Mucosa of stomach (tissue), 1 donor: Measurements from ENCODE around the gene MYO9B.

Experiments used
- H3K27me3 ChIP-seq: one replicate; pipeline ENCODE4 v1.7.0; 2013; ENCODE audit warnings: mild to moderate bottlenecking, low read length; ENCODE audit not compliant: control insufficient read depth, insufficient read depth
- H3K36me3 ChIP-seq: one replicate; pipeline ENCODE4 v1.7.0; 2013; ENCODE audit warnings: low read length; ENCODE audit not compliant: control insufficient read depth, insufficient read depth
- H3K4me1 ChIP-seq: one replicate; pipeline ENCODE4 v1.7.0; 2013; ENCODE audit warnings: mild to moderate bottlenecking, low read length; ENCODE audit not compliant: control insufficient read depth, insufficient read depth
- H3K4me3 ChIP-seq: one replicate; pipeline ENCODE4 v1.7.0; 2013; ENCODE audit warnings: low read length
- H3K9ac ChIP-seq: one replicate; pipeline ENCODE4 v1.7.0; 2013; ENCODE audit warnings: mild to moderate bottlenecking, low read length, moderate library complexity
- H3K9me3 ChIP-seq: one replicate; pipeline ENCODE4 v1.7.0; 2013; ENCODE audit warnings: mild to moderate bottlenecking, low read length, moderate library complexity; ENCODE audit not compliant: control insufficient read depth
- donor health status: Pancreatic carcinoma.

The MYO9B gene

DNA sequence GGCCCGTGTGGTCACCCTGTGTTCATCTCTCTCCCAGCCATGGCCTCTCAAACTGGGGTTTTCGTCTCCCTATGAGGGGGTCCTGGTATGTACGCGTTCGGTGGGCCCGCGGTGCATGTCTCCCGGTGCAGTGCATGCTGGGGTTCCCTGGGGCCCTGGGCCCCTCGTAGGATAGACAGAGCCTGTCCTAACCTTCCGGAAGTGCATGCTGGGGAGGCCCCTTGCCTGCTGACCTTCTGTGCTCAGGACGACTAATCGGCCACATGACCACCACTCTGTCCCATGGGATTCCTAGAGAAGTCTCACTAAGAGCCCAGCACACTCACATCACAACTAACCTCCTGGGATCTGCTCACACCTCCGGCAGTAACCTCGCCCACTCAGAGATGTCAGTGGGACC is 134.7 kb downstream of the MYO9B start:
- Histone ChIP-seq H3K9me3 (no peaks in the 10 kb centered on the region), H3K4me3 (no peak overlapping the region), H3K27me3 (no peaks in the 10 kb centered on the region), H3K4me1 (peaks cover 16% of the 10 kb centered on the region), H3K9ac (no peak overlapping the region), H3K36me3 (peaks cover 5% of the 10 kb centered on the region)

DNA sequence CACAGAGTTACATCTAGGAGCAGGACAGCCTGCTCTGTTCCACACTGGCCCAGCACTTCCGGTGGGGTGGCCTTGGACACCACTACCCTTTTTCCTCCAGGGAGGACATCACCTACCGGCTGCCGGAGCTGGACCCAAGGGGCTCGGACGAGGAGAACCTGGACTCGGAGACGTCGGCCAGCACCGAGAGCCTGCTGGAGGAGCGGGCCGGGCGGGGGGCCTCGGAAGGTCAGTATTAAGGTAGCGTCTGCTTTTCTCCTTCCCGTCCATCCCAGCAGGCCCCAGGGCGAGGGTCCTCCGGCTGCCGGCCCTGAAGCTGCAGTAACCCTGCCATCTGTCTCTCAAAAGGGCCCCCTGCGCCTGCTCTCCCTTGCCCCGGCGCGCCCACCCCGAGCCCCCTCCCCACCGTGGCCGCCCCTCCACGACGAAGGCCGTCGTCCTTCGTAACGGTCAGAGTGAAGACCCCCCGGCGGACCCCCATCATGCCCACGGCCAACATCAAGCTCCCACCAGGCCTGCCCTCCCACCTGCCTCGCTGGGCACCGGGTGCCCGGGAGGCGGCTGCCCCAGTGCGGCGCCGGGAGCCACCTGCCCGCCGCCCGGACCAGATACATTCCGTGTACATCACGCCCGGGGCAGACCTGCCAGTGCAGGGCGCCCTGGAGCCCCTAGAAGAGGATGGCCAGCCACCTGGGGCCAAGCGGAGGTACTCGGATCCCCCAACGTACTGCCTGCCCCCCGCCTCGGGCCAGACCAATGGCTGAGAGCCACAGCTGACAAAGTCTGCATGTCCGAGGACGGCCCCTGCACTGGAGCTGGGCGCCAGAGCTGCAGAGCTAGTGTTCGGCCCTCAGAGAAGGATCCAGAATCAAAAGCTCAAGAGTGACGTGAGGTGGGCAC is 136.2 kb downstream of the MYO9B start:
- H3K36me3 ChIP-seq, result peaks cover 5% of the 10 kb centered on the region
- no peak overlapping the region for H3K9ac ChIP-seq
- H3K27me3 ChIP-seq, result no peaks in the 10 kb centered on the region
- peaks cover 19% of the 10 kb centered on the region for H3K4me1 ChIP-seq
- H3K4me3 ChIP-seq, result no peak overlapping the region
- H3K9me3 ChIP-seq, result no peaks in the 10 kb centered on the region

DNA sequence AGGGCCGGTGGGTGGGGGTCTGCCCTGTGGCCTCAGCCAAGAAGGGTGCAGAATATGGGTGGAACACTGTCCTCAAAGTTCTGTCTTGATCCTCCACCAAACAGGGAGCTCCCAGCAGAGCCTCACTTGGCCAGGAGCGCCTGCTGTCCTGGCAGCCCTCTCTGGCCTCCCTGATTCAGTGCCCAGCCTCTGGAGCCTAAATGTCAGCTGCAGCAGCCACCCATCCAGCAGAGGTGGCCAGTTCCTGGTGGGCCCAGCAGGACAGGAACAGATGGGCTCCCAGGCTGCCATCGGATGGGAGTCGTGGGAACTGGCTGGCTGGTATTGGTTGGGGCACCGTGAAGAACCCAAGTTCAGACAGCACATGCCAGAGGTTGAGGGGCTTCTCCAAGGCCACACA is 137.8 kb downstream of the MYO9B start:
- H3K4me1 ChIP-seq, result peaks cover 19% of the 10 kb centered on the region
- H3K36me3 ChIP-seq, result peaks cover 5% of the 10 kb centered on the region

DNA sequence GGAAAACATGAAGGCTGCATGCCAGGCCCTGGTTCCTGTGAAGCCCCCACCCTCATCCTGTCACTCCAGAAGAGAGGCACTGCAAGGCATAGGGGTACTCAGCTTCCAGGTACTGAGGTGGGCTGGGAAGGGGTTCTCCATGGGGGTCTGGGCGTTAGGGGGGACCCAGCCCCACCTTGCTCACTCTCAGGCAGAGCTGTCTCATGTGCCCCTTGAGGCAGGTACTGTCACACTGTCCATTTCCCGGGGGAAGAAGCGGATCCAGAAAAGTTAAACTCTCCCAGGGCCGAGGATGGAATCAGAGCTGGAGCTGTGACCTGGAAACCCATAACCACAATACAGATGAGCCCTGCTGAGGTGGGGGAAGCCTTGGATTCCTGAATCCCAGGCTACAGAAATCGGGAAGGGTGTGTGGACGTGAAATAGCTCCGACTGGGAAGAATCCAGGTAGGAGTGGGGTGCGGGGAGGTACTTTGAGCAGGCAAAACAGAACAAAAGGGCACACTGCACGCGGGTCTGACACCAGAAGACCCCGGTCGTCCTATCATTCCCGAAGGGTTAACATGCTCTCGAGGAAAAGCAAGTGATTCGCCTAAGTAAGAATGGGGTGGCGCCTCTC is 139.0 kb downstream of the MYO9B start:
- Histone ChIP-seq H3K36me3 (peaks cover 5% of the 10 kb centered on the region), H3K4me1 (peaks cover 19% of the 10 kb centered on the region), H3K9ac (peak overlapping the region; percentile 91), H3K4me3 (peak overlapping the region; percentile 56), H3K27me3 (no peaks in the 10 kb centered on the region), H3K9me3 (no peaks in the 10 kb centered on the region)

More for the DNA sequence above, 137.8 kb downstream of the MYO9B start:
- no peaks in the 10 kb centered on the region for H3K27me3 ChIP-seq
- no peak overlapping the region for H3K9ac ChIP-seq
- H3K9me3 ChIP-seq, result no peaks in the 10 kb centered on the region
- no peak overlapping the region for H3K4me3 ChIP-seq

DNA sequence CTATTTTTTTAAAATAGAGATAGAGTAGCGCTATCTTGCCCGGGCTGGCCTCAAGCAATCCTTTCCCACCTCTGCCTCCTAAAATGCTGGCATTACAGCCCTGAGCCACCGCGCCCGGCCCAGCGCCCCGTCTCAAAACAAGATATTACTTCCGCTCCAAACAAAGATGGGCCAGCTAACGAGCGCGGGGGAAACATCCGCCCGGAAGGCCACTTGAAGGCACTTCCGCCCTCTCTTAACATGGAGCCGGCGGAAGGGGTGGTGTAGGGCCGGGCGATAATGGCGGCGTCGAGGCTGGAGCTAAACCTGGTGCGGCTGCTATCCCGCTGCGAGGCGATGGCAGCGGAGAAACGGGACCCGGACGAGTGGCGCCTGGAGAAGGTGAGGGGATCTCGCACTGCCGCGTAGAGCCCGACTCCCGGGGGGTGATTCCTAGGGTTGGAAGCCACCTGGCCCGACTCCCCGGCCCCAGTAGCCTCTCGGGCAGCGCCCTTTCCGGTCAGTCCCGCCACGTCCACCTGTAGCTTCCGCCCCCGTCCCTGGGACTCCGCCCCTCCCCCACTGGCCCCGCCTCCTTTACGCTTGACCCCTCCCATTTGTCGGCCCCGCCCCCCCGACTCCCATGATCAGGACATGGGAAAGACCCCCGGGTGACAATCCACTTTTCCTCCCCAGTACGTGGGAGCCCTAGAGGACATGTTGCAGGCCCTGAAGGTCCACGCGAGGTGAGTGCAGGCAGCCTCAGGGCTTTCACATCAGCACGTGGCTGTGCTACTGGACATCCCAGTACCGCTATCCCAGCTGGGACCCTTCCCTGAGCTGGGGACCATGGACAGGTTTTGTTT is 139.8 kb downstream of the MYO9B start, which contains the start of gene USE1:
TSS of gene USE1 (plus strand) at position 231 of the 845 bp plus-strand sequence. CDS start at position 280, 49 bp downstream.
- Histone ChIP-seq H3K9ac (peak within 1 kb of the TSS; percentile 91), H3K27me3 (no peaks in the 10 kb centered on the region), H3K9me3 (no peaks in the 10 kb centered on the region), H3K36me3 (peaks cover 3% of the 10 kb centered on the region), H3K4me1 (peaks cover 21% of the 10 kb centered on the region), H3K4me3 (peak within 1 kb of the TSS; percentile 63)

DNA sequence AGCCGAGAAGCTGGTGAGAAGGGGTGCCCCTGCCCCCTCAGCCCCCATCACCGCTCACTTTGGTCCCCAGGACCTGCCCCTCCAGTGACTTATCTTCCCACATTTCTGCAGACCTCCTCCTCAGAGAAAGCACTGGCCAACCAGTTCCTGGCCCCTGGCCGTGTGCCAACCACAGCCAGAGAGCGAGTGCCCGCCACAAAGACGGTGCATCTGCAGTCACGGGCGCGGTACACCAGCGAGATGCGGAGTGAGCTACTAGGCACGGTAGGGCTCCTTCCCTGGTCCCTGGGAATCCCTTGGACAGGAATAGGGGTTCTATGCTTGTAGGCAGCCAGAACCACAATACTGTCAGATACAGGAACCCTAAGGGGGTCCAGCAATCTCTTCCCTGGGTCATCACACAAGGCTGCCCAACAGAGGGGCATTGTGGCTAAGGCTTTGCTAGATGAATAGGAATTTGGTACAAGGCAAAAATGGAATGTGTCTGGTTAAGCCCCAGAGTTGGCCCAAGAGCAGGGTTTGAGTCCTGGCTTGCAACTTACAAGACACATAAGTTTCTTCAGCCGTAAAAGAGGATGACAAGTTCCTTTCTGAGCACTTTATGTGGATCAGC is 140.6 kb downstream of the MYO9B start:
- peaks cover 25% of the 10 kb centered on the region for H3K4me1 ChIP-seq
- H3K4me3 ChIP-seq, result peak overlapping the region; percentile 63
- peak overlapping the region; percentile 91 for H3K9ac ChIP-seq
- no peaks in the 10 kb centered on the region for H3K9me3 ChIP-seq
- no peaks in the 10 kb centered on the region for H3K36me3 ChIP-seq
- no peaks in the 10 kb centered on the region for H3K27me3 ChIP-seq

DNA sequence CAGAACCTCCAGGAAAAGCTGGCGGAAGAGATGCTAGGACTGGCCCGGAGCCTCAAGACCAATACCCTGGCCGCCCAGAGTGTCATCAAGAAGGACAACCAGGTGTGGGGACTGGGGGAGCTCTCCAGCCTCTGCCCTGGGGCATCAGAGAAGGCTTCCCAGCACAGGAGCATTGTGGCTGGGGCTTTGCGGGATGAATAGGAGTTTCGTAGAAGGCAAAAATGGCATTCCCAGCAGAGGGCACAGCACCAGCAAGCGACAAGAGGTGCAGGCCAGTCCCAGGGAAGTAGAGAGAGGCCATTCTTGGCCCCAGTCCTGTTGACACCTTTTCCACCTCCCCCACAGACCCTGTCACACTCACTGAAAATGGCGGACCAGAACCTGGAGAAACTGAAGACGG is 143.7 kb downstream of the MYO9B start:
- Histone ChIP-seq H3K27me3 (no peaks in the 10 kb centered on the region), H3K4me3 (no peak overlapping the region), H3K4me1 (peaks cover 25% of the 10 kb centered on the region), H3K9me3 (no peaks in the 10 kb centered on the region), H3K36me3 (no peaks in the 10 kb centered on the region), H3K9ac (no peak overlapping the region)

DNA sequence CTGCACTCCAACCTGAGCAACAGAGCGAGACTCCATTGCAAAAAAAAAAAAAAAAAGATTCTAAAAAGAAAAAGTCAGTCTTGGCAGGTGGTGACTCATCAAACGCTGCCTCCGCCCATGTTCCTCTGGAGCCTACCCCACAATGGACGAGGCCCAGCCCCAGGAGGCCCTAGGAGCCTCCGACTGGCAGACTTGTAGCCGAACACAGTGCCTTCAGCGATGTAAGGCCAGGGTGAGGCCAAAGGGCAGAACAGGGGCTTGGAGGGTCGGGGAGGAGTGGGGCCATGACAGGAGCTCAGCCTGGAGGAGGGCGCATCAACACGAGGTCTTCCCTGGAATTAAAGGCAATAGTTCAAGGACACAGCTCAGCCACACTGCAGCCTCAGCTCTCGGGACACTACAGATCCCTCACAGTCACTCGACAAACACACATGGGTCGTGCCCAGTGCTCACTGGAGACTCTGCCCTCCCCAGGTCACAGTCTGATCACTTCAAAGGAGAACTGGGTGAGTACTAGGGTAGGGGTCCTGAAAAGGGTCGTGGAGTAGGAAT is 144.7 kb downstream of the MYO9B start:
- H3K36me3 ChIP-seq, result no peaks in the 10 kb centered on the region
- no peak overlapping the region for H3K4me3 ChIP-seq
- H3K27me3 ChIP-seq, result no peaks in the 10 kb centered on the region
- peak overlapping the region; percentile 22 for H3K9ac ChIP-seq
- H3K4me1 ChIP-seq, result peaks cover 18% of the 10 kb centered on the region
- H3K9me3 ChIP-seq, result no peaks in the 10 kb centered on the region

DNA sequence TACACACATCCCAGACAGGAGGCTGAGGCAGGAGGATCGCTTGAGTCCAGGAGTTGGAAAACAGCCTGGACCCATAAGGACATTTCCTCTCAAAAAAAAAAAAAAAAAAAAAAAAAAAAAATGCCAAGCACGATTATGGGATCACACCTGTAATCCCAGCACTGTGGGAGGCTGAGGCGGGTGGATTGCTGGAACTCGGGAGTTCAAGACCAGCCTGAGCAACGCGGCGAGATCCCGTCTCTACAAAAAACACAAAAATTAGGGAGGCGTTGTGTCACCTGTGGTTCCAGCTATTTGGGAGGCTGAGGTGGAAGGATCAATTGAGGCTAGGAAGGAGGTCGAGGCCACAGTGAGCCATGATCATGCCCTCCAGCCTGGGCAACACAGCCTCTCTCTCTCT is 149.5 kb downstream of the MYO9B start:
- H3K9me3 ChIP-seq, result no peaks in the 10 kb centered on the region
- H3K9ac ChIP-seq, result no peak overlapping the region
- H3K36me3 ChIP-seq, result no peaks in the 10 kb centered on the region
- H3K27me3 ChIP-seq, result no peaks in the 10 kb centered on the region
- H3K4me3 ChIP-seq, result no peak overlapping the region
- H3K4me1 ChIP-seq, result peaks cover 12% of the 10 kb centered on the region

DNA sequence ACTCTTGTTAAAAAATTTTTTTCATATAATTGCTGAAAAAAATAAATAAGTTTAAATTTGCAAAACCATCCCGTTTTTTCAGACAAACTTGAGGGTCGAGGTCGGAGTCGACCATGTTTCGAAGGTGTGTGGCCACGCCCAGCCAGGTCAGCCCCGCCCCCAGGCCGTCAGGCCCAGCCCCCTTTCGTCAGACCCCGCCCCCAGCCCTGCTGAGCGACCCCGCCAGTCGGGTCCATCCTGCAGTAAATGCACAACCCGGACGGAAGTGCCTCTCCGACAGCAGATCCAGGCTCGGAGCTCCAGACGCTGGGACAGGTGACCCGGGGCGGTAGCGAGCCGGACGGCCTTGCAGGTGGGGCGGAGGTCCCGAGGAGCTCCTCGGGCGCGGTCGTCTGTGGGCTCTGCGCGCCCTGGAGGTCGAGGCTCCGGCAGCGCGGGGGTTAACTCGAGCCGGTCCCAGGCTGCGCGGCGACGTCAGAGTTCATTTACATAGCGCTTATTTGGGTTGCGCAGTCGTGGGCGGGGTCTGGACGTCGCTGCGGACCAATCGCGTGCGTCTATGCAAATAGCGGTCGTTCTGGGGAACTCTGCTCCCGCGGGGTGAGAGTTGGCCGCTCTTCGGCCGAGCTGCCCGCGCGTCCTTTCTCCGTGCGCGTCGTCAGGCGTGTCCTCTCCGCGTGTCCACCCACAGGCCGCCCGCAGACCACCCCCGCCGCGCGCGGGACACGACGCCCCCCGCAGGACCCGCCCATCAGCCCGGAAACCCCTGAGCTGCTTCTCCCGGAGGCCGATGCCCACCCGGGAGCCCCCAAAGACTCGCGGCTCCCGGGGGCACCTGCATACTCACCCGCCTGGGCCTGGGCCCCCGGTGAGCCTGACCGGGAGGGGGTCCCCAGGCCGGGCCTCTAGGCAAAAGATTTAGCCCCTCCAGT is 150.7 kb downstream of the MYO9B start, which contains the start of gene OCEL1:
TSS of gene OCEL1 (plus strand) at position 225 of the 932 bp plus-strand sequence. CDS start at position 247, 22 bp downstream.
- Histone ChIP-seq H3K4me3 (peak within 1 kb of the TSS; percentile 31), H3K36me3 (peaks cover 5% of the 10 kb centered on the region), H3K9me3 (no peaks in the 10 kb centered on the region), H3K27me3 (no peaks in the 10 kb centered on the region), H3K9ac (peak within 1 kb of the TSS; percentile 53), H3K4me1 (peaks cover 5% of the 10 kb centered on the region)
